ENCODE measurements around the gene ZAP70.
"Not testable (repeated sequence)": the region's sequence is repeated elsewhere in the genome, so short reads cannot be mapped to it uniquely, and the experiment has no call there.

The ZAP70 gene

GRCh38 chr2:97699765-97700444 lies 13.5 kb upstream of the ZAP70 start:
- peak; percentile 81 for DNase-seq

GRCh38 chr2:97701186-97701585 lies 12.2 kb upstream of the ZAP70 start:
- no peak for DNase-seq

- no peak for DNase-seq
Measured at GRCh38 chr2:97701851-97702465, 11.4 kb upstream of the ZAP70 start.

- DNase-seq: no peak
Measured at GRCh38 chr2:97702731-97703470, 10.5 kb upstream of the ZAP70 start.

- DNase-seq: no peak
Measured at GRCh38 chr2:97703741-97704140, 9.6 kb upstream of the ZAP70 start.

- DNase-seq: no peak
Measured at GRCh38 chr2:97704989-97705388, 8.4 kb upstream of the ZAP70 start.

- no peak for DNase-seq
Measured at GRCh38 chr2:97706112-97706511, 7.3 kb upstream of the ZAP70 start.

GRCh38 chr2:97706708-97707345 lies 6.5 kb upstream of the ZAP70 start:
- no peak for DNase-seq

- DNase-seq: no peak
Measured at GRCh38 chr2:97707362-97708047, 5.9 kb upstream of the ZAP70 start.

- no peak for DNase-seq
Measured at GRCh38 chr2:97708048-97708380, 5.4 kb upstream of the ZAP70 start.

GRCh38 chr2:97708608-97709007 lies 4.8 kb upstream of the ZAP70 start:
- DNase-seq: no peak

GRCh38 chr2:97711394-97711711 lies 2.0 kb upstream of the ZAP70 start:
- DNase-seq: no peak

GRCh38 chr2:97712175-97712574 lies 1.2 kb upstream of the ZAP70 start:
- not testable (repeated sequence) for DNase-seq

GRCh38 chr2:97712693-97713295 lies 582 bp upstream of the ZAP70 start:
- no peak for DNase-seq

- DNase-seq: no peak
Measured at GRCh38 chr2:97714084-97714949, 941 bp downstream of the ZAP70 start.

GRCh38 chr2:97714950-97715652 lies 1.7 kb downstream of the ZAP70 start:
- DNase-seq: no peak

- DNase-seq: no peak
Measured at GRCh38 chr2:97715951-97716694, 2.7 kb downstream of the ZAP70 start.

- DNase-seq: no peak
Measured at GRCh38 chr2:97716695-97717612, 3.6 kb downstream of the ZAP70 start.

- no peak for DNase-seq
Measured at GRCh38 chr2:97717613-97717995, 4.2 kb downstream of the ZAP70 start.
